ENCODE results near the gene LCNL1.

The LCNL1 gene

GRCh38 chr9:136996361-136997292 is 13.8 kb downstream of the LCNL1 start, which contains the start of gene CLIC3:
CLIC3 (minus strand) TSS chr9:136996568; CDS start chr9:136996543, 25 bp downstream.
- H3K4me3 ChIP-seq (ENCODE audit: low read depth, low read length) = no peak within 1 kb of the TSS
- TF ChIP-seq, protein P1, sequence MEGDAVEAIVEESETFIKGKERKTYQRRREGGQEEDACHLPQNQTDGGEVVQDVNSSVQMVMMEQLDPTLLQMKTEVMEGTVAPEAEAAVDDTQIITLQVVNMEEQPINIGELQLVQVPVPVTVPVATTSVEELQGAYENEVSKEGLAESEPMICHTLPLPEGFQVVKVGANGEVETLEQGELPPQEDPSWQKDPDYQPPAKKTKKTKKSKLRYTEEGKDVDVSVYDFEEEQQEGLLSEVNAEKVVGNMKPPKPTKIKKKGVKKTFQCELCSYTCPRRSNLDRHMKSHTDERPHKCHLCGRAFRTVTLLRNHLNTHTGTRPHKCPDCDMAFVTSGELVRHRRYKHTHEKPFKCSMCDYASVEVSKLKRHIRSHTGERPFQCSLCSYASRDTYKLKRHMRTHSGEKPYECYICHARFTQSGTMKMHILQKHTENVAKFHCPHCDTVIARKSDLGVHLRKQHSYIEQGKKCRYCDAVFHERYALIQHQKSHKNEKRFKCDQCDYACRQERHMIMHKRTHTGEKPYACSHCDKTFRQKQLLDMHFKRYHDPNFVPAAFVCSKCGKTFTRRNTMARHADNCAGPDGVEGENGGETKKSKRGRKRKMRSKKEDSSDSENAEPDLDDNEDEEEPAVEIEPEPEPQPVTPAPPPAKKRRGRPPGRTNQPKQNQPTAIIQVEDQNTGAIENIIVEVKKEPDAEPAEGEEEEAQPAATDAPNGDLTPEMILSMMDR (IDR thresholded peaks at IDR 0.05; ENCODE audit: low read depth, low read length) = no peak

GRCh38 chr9:136997371-136997770 is 14.6 kb downstream of the LCNL1 start:
- H3K4me3 ChIP-seq (ENCODE audit: low read depth, low read length) = no peak overlapping the region
- TF ChIP-seq, protein P1 (IDR thresholded peaks at IDR 0.05; ENCODE audit: low read depth, low read length) = no peak

DNA sequence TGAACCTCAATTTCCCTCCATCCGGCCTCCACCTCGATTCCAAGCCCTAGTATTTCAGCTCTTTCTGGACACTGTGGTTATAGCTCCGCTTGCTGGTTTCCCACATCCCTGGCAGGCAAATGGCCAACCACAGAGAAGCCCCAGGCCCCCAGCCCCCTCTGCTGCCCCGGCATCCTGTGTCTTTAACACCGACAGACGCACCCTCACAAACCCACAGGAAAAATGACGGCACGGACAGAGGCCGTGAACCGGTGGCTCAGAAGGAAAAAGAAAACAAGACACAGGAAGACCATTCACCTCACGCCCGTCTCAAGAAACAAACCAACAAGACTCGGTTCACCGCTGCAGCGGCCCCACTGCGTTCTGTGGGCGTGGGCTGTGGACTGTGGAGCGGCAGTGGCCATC is 15.0 kb downstream of the LCNL1 start:
- no peak overlapping the region for H3K4me3 ChIP-seq (ENCODE audit: low read depth, low read length)
- TF ChIP-seq, protein P1 (IDR thresholded peaks at IDR 0.05; ENCODE audit: low read depth, low read length) = no peak

DNA sequence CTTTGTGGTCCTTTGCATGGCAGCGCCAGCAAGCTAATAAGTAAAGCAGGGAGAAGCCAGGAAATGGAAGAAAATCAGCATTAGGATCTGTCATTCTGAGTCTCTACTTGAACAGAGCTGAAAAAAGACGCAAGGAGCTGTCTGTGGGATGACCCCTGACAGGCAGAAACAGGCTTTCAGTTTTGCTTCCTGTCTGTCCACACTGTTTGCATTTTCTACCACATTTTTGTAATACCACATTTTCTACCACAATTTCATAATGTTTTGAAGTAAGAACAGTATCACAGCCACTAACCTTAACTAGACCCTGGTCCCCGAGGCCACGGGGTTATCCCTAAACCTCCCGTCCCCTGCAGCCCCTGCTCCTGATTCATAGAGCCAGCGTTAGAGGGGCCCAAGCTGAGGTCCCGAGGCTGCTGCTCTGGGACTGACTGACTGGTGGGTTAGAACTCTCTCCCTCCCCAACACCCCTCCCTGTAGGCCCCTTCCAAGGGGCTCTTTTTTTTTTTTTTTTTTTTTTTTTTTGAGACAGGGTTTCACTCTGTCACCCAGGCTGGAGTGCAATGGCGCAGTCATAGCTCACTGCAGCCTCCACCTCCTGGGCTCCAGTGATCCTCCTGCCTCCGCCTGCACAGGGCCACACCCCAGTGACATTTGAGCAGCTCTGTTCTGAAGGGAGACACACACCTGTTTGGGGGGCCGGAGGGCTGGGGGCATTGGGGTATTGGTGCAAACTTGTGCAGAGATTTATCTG is 17.6 kb downstream of the LCNL1 start:
- H3K4me3 ChIP-seq (ENCODE audit: low read depth, low read length) = no peak overlapping the region
- TF ChIP-seq, protein P1 (IDR thresholded peaks at IDR 0.05; ENCODE audit: low read depth, low read length) = no peak

- TF ChIP-seq, protein P1 (IDR thresholded peaks at IDR 0.05; ENCODE audit: low read depth, low read length) = no peak
- no peak overlapping the region for H3K4me3 ChIP-seq (ENCODE audit: low read depth, low read length)
Observed at GRCh38 chr9:137001857-137002645, 19.3 kb downstream of the LCNL1 start.

DNA sequence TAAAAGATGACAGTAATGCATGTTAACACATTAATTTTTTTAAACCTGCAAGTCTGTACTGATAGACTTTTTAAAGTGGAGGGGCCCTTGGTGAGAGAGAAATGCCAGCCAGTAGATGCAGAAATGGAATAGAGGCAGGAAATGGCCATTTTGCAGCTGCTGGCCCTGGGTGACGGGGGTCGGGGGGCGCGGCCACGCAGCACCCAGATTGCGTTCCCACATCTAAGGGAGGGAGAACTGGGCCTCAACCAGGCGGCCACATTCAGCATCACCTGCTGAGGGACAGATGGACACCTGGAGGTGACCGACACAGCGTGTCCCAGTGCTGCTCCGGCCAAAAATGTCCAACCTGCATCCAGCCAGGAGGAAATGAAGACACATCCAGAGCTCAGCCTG is 19.9 kb downstream of the LCNL1 start:
- H3K4me3 ChIP-seq (ENCODE audit: low read depth, low read length) = no peak overlapping the region
- TF ChIP-seq, protein P1 (IDR thresholded peaks at IDR 0.05; ENCODE audit: low read depth, low read length) = no peak

All from WI38 (cell line).